Activated B cell treated with CpG ODN at 0.5 μM for 24 hours (primary cell): ENCODE results near the gene KLF1. TPM values are rescaled to one million over a fixed set of nuclear protein-coding genes. Genes with fewer than 3 reads are reported as not detected.

Source experiments
- ATAC-seq: fragments of 200-7000 bp; cut with Tn5 transposase; one replicate; pipeline ENCODE4 v1.10.0; 2021; ENCODE audit warnings: low read depth, mild to moderate bottlenecking, moderate library complexity
- CTCF ChIA-PET: fragments of 350-600 bp; sonication (Branson Sonifier 250); formaldehyde crosslinking; loops from one replicate; lab custom pipeline; 2021; ENCODE audit warnings: antibody characterized with exemption; lab: Charles Lee
- POLR2A ChIA-PET: fragments of 350-600 bp; sonication (Branson Sonifier 250); formaldehyde crosslinking; loops from one replicate; lab custom pipeline; 2021; ENCODE audit warnings: antibody characterized with exemption; lab: Charles Lee
- DNase-seq: peaks from one replicate; pipeline ENCODE4 v3.0.0; 2022
- H3K27ac Mint-ChIP-seq: one replicate; pipeline ENCODE4 v1.8.0; 2020; ENCODE audit warnings: mixed read lengths
- H3K27me3 Mint-ChIP-seq: one replicate; pipeline ENCODE4 v1.8.0; 2021; ENCODE audit warnings: mixed read lengths
- H3K36me3 Mint-ChIP-seq: one replicate; pipeline ENCODE4 v1.8.0; 2021; ENCODE audit warnings: low read depth, mixed read lengths
- H3K4me1 Mint-ChIP-seq: one replicate; pipeline ENCODE4 v1.8.0; 2021; ENCODE audit warnings: mixed read lengths
- H3K4me3 Mint-ChIP-seq: one replicate; pipeline ENCODE4 v1.8.0; 2020; ENCODE audit warnings: mild to moderate bottlenecking, mixed read lengths
- H3K9me3 Mint-ChIP-seq: one replicate; pipeline ENCODE4 v1.8.0; 2020; ENCODE audit warnings: mixed read lengths
- intact Hi-C: fragments of 100-400 bp; cut with micrococcal nuclease; formaldehyde crosslinking; loops from one replicate; pipeline ENCODE4 v1.15.1; 2024
- total RNA-seq: library from RNA; stranded (reverse); gene quantifications from 2 replicates; pipeline ENCODE4 v1.2.3, GENCODE V29; 2022
- TF ChIP-seq, protein P1 (sequence below): fragments of 200-600 bp; IDR thresholded peaks from one replicate; pipeline ENCODE4 v1.8.0; 2022; ENCODE audit warnings: antibody characterized with exemption, mild to moderate bottlenecking

Gene KLF1
- total RNA-seq, 1 donor from 2014 or later: not detected

DNA sequence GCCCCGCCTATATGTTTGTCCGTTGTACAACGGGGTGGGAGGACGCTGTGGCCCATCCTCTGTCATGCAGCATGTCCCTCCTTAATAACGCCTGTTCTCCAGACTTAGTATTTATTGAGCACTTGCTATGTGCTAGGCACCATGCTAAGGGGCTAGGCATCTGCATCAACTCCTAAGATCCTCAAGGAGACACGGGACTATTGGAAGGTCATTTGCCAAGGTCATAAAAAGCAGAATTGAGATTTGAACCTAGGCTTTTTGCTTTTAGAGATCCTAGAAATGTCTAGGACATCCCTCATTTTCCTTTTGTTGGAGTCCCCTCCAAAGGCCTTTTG is 50.5 kb downstream of the KLF1 start:
- ATAC-seq (no peak), DNase-seq (no peak)
- ChIA-PET CTCF (interaction anchor here (1.0 kb wide), 1 partner anchor 70 kb away, joined by 3 read pairs; no protein-coding TSS in a partner anchor), POLR2A (interaction anchor here (1.3 kb wide), 1 partner anchor 45 kb away, joined by 3 read pairs; the partner anchor contains the start of gene JUNB)
- Mint-ChIP-seq H3K4me3 (no peak overlapping the region), H3K9me3 (peaks cover 3% of the 10 kb centered on the region), H3K4me1 (peaks cover 48% of the 10 kb centered on the region), H3K27ac (no peak overlapping the region), H3K27me3 (peaks cover 68% of the 10 kb centered on the region), H3K36me3 (no peaks in the 10 kb centered on the region)
- TF ChIP-seq, protein P1, sequence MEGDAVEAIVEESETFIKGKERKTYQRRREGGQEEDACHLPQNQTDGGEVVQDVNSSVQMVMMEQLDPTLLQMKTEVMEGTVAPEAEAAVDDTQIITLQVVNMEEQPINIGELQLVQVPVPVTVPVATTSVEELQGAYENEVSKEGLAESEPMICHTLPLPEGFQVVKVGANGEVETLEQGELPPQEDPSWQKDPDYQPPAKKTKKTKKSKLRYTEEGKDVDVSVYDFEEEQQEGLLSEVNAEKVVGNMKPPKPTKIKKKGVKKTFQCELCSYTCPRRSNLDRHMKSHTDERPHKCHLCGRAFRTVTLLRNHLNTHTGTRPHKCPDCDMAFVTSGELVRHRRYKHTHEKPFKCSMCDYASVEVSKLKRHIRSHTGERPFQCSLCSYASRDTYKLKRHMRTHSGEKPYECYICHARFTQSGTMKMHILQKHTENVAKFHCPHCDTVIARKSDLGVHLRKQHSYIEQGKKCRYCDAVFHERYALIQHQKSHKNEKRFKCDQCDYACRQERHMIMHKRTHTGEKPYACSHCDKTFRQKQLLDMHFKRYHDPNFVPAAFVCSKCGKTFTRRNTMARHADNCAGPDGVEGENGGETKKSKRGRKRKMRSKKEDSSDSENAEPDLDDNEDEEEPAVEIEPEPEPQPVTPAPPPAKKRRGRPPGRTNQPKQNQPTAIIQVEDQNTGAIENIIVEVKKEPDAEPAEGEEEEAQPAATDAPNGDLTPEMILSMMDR: no peak
- intact Hi-C loops: loop anchor here (5.0 kb wide), 1 partner anchor 266 kb away; the partner anchor contains the start of gene LYL1

GRCh38 chr19:12834976-12835757 is 51.8 kb downstream of the KLF1 start:
- DNase-seq (no peak), ATAC-seq (no peak)
- peaks cover 67% of the 10 kb centered on the region for H3K27me3 Mint-ChIP-seq
- H3K36me3 Mint-ChIP-seq: no peaks in the 10 kb centered on the region
- H3K27ac Mint-ChIP-seq: no peak overlapping the region
- ChIA-PET POLR2A (interaction anchor here (0.6 kb wide), 1 partner anchor 281 kb away, joined by 3 read pairs; no protein-coding TSS in a partner anchor), CTCF (no interaction called here)
- H3K9me3 Mint-ChIP-seq: peaks cover 3% of the 10 kb centered on the region
- TF ChIP-seq, protein P1: no peak
- intact Hi-C loops: loop anchor here (5.0 kb wide), 1 partner anchor 267 kb away; the partner anchor contains the start of gene LYL1
- H3K4me1 Mint-ChIP-seq: peaks cover 36% of the 10 kb centered on the region
- H3K4me3 Mint-ChIP-seq: no peak overlapping the region

DNA sequence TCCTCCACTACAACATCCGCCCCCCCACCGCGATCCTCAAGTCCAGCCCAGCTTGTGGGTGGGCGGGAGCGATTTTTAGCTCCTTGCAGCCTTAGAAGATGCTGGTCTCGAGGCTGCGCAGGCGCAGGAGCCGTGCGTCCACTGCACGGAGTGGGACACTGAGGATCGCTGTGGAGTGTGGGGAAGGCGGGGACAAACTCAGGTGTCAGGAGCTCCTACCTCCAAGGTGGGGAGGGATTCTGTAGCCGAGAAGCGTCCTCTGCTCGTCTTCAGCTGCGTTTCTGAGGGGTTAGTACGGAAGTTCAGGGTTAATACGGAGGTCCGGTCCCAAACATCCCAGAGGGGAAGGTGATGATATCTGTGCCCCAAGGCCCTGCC is 52.4 kb downstream of the KLF1 start, which contains the start of gene RTBDN:
RTBDN (minus strand) TSS at position 14 of the 378 bp plus-strand sequence. CDS start 4,600 bp downstream, outside the sequence.
- CTCF ChIA-PET: no interaction called here
- H3K4me1 Mint-ChIP-seq: peaks cover 34% of the 10 kb centered on the region
- peaks cover 3% of the 10 kb centered on the region for H3K9me3 Mint-ChIP-seq
- no peak within 1 kb of the TSS for H3K27ac Mint-ChIP-seq
- DNase-seq: no peak
- no peak for ATAC-seq
- peak within 1 kb of the TSS; percentile 51 for H3K4me3 Mint-ChIP-seq
- POLR2A ChIA-PET: interaction anchor here (0.6 kb wide), 1 partner anchor 280 kb away, joined by 3 read pairs; no protein-coding TSS in a partner anchor
- TF ChIP-seq, protein P1: no peak
- intact Hi-C loops: no loop called here
- peaks cover 69% of the 10 kb centered on the region for H3K27me3 Mint-ChIP-seq
- H3K36me3 Mint-ChIP-seq: no peaks in the 10 kb centered on the region

Other genes starting within 250 kb of the KLF1 start
- 251 and 291 TPM in 2 replicates for gene MAN2B1, start 220.5 kb downstream of the KLF1 start, total RNA-seq
- gene WDR83, start 220.4 kb downstream of the KLF1 start, total RNA-seq: 17.7 and 20.8 TPM in 2 replicates
- 141 and 160 TPM in 2 replicates for gene DHPS, start 205.3 kb downstream of the KLF1 start, total RNA-seq
- not detected in 2 replicates for gene GNG14, start 199.2 kb downstream of the KLF1 start, total RNA-seq
- 4.7 and 5.2 TPM in 2 replicates for gene FBXW9, start 190.6 kb downstream of the KLF1 start, total RNA-seq
- 73.9 and 91.5 TPM in 2 replicates for gene TNPO2, start 163.3 kb downstream of the KLF1 start, total RNA-seq
- 164 and 183 TPM in 2 replicates for gene TRIR, start 152.5 kb downstream of the KLF1 start, total RNA-seq
- gene GET3, start 149.7 kb downstream of the KLF1 start, total RNA-seq: 59.6 and 63.5 TPM in 2 replicates
- not detected in 2 replicates for gene BEST2, start 135.4 kb downstream of the KLF1 start, total RNA-seq
- 13.4 and 21.2 TPM in 2 replicates for gene HOOK2, start 111.6 kb downstream of the KLF1 start, total RNA-seq
- 127 and 132 TPM in 2 replicates for gene JUNB, start 95.7 kb downstream of the KLF1 start, total RNA-seq
- gene PRDX2, start 85.4 kb downstream of the KLF1 start, total RNA-seq: 53.1 and 55.6 TPM in 2 replicates
- gene THSD8, start 85.1 kb downstream of the KLF1 start, total RNA-seq: 2.3 and 5.9 TPM in 2 replicates
- 13.4 and 22.1 TPM in 2 replicates for gene RNASEH2A, start 80.6 kb downstream of the KLF1 start, total RNA-seq
- not detected in 2 replicates for gene RTBDN, start 52.6 kb downstream of the KLF1 start, total RNA-seq
- gene MAST1, start 48.7 kb downstream of the KLF1 start, total RNA-seq: 0.20 and 0.66 TPM in 2 replicates
- gene DNASE2, start 5.8 kb downstream of the KLF1 start, total RNA-seq: 26.5 and 27.2 TPM in 2 replicates
- gene GCDH, start 4.0 kb upstream of the KLF1 start, total RNA-seq: 62.3 and 73.9 TPM in 2 replicates
- gene SYCE2, start 32.1 kb upstream of the KLF1 start, total RNA-seq: 0.49 TPM in 1 of 2 replicates, not detected in the other
- 76.1 and 76.8 TPM in 2 replicates for gene FARSA, start 46.5 kb upstream of the KLF1 start, total RNA-seq
- gene CALR, start 51.4 kb upstream of the KLF1 start, total RNA-seq: 721 and 802 TPM in 2 replicates
- 106 and 112 TPM in 2 replicates for gene RAD23A, start 58.7 kb upstream of the KLF1 start, total RNA-seq
- gene GADD45GIP1, start 70.0 kb upstream of the KLF1 start, total RNA-seq: 16.7 and 19.6 TPM in 2 replicates
- not detected in 2 replicates for gene DAND5, start 82.4 kb upstream of the KLF1 start, total RNA-seq
- gene NFIX, start 108.3 kb upstream of the KLF1 start, total RNA-seq: 2.6 and 2.7 TPM in 2 replicates
- gene LYL1, start 215.7 kb upstream of the KLF1 start, total RNA-seq: 67.1 and 74.8 TPM in 2 replicates
- 111 and 113 TPM in 2 replicates for gene TRMT1, start 229.5 kb upstream of the KLF1 start, total RNA-seq
- gene NACC1, start 231.1 kb upstream of the KLF1 start, total RNA-seq: 62.1 and 68.8 TPM in 2 replicates